ENCODE measurements around the gene TEX11.

DNA sequence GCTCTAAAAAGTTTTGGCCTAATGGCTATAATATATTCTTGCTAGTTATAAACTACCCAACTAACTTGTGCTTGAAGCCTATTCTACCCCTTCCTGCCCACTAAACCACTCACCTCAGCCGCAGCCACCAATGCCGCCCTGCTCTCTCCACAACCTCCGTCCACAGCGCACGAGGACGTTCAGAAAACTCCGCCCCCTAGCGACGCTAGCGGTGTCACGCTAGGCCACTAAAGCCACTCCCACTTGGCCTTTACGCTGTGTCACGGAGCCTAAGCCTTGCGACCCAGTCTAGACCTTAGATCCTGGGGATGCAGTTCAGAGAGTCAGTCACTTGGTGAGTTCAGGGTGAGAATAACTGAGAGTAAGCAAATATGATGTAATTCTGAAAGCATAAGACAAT, at the start of gene TEX11:
- TF ChIP-seq, protein P1, sequence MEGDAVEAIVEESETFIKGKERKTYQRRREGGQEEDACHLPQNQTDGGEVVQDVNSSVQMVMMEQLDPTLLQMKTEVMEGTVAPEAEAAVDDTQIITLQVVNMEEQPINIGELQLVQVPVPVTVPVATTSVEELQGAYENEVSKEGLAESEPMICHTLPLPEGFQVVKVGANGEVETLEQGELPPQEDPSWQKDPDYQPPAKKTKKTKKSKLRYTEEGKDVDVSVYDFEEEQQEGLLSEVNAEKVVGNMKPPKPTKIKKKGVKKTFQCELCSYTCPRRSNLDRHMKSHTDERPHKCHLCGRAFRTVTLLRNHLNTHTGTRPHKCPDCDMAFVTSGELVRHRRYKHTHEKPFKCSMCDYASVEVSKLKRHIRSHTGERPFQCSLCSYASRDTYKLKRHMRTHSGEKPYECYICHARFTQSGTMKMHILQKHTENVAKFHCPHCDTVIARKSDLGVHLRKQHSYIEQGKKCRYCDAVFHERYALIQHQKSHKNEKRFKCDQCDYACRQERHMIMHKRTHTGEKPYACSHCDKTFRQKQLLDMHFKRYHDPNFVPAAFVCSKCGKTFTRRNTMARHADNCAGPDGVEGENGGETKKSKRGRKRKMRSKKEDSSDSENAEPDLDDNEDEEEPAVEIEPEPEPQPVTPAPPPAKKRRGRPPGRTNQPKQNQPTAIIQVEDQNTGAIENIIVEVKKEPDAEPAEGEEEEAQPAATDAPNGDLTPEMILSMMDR (IDR thresholded peaks at IDR 0.05; ENCODE audit: low read depth, low read length, poor library complexity, severe bottlenecking) = no peak
- TF ChIP-seq EZH2phosphoT487 (IDR thresholded peaks at IDR 0.05; ENCODE audit: borderline replicate concordance, low read length) = no peak

Data from DOHH2 (cell line).